Measurements from ENCODE around the gene TMEM170B.

The TMEM170B gene

GRCh38 chr6:11596640-11597237, 59.2 kb downstream of the TMEM170B start:
- peak; percentile 67 for DNase-seq (ENCODE audit: low read depth)
- no peak overlapping the region for H3K4me3 ChIP-seq (ENCODE audit: low read length)
- no peak for TF ChIP-seq CTCF (IDR thresholded peaks at IDR 0.05; ENCODE audit: insufficient read depth, low read depth, low read length, missing control alignments)

- DNase-seq (ENCODE audit: low read depth) = no peak
- TF ChIP-seq CTCF (IDR thresholded peaks at IDR 0.05; ENCODE audit: insufficient read depth, low read depth, low read length, missing control alignments) = no peak
- H3K4me3 ChIP-seq (ENCODE audit: low read length) = no peak overlapping the region
Measured at GRCh38 chr6:11598687-11599086, 61.1 kb downstream of the TMEM170B start.

GRCh38 chr6:11600251-11600650, 62.7 kb downstream of the TMEM170B start:
- no peak overlapping the region for H3K4me3 ChIP-seq (ENCODE audit: low read length)
- no peak for DNase-seq (ENCODE audit: low read depth)
- TF ChIP-seq CTCF (IDR thresholded peaks at IDR 0.05; ENCODE audit: insufficient read depth, low read depth, low read length, missing control alignments) = no peak

- H3K4me3 ChIP-seq (ENCODE audit: low read length) = no peak overlapping the region
- TF ChIP-seq CTCF (IDR thresholded peaks at IDR 0.05; ENCODE audit: insufficient read depth, low read depth, low read length, missing control alignments) = no peak
- peak; percentile 41 for DNase-seq (ENCODE audit: low read depth)
Measured at GRCh38 chr6:11601776-11602605, 64.4 kb downstream of the TMEM170B start.

- TF ChIP-seq CTCF (IDR thresholded peaks at IDR 0.05; ENCODE audit: insufficient read depth, low read depth, low read length, missing control alignments) = no peak
- no peak overlapping the region for H3K4me3 ChIP-seq (ENCODE audit: low read length)
- no peak for DNase-seq (ENCODE audit: low read depth)
Measured at GRCh38 chr6:11604215-11604614, 66.7 kb downstream of the TMEM170B start.

GRCh38 chr6:11604836-11605506, 67.4 kb downstream of the TMEM170B start:
- H3K4me3 ChIP-seq (ENCODE audit: low read length) = no peak overlapping the region
- DNase-seq (ENCODE audit: low read depth) = no peak
- TF ChIP-seq CTCF (IDR thresholded peaks at IDR 0.05; ENCODE audit: insufficient read depth, low read depth, low read length, missing control alignments) = no peak
